Immature natural killer cell (primary cell): ENCODE measurements around the gene RGS1. TPM values are rescaled to one million over a fixed set of nuclear protein-coding genes. Genes with fewer than 3 reads are reported as not detected.
A peak's percentile ranks its signal among the peaks of the same experiment; 100 is the strongest.

ENCODE experiments used
- DNase-seq, 3 donors: peaks; one replicate each; pipeline ENCODE4 v3.0.0; 2022; ENCODE audit warnings: mixed read lengths in 1 of 3
- H3K27ac Mint-ChIP-seq, 6 donors: one replicate each; pipeline ENCODE4 v1.8.0; 2020; ENCODE audit warnings: mixed read lengths in 6 of 6, mild to moderate bottlenecking in 5 of 6, inconsistent platforms in 4 of 6, moderate library complexity in 3 of 6
- H3K27me3 Mint-ChIP-seq, 3 donors: one replicate each; pipeline ENCODE4 v1.8.0; 2020 to 2021; ENCODE audit warnings: low read depth in 3 of 3, mild to moderate bottlenecking in 3 of 3, mixed read lengths in 3 of 3, moderate library complexity in 3 of 3, inconsistent platforms in 1 of 3
- H3K36me3 Mint-ChIP-seq, 3 donors: one replicate each; pipeline ENCODE4 v1.8.0; 2020; ENCODE audit warnings: mixed read lengths in 3 of 3, inconsistent platforms in 2 of 3, mild to moderate bottlenecking in 2 of 3
- H3K4me1 Mint-ChIP-seq, 2 donors: one replicate each; pipeline ENCODE4 v1.8.0; 2020; ENCODE audit warnings: inconsistent platforms in 2 of 2, mild to moderate bottlenecking in 2 of 2, mixed read lengths in 2 of 2, moderate library complexity in 1 of 2
- H3K4me3 Mint-ChIP-seq, 5 donors: one replicate each; pipeline ENCODE4 v1.8.0; 2020; ENCODE audit warnings: mild to moderate bottlenecking in 5 of 5, mixed read lengths in 5 of 5, inconsistent platforms in 3 of 5, moderate library complexity in 3 of 5
- H3K9me3 Mint-ChIP-seq, 6 donors: one replicate each; pipeline ENCODE4 v1.8.0; 2020; ENCODE audit warnings: mild to moderate bottlenecking in 6 of 6, mixed read lengths in 6 of 6, inconsistent platforms in 4 of 6, moderate library complexity in 3 of 6
- polyA plus RNA-seq, 3 donors: library from polyadenylated mRNA; unstranded; fragments of 300-500 nt; fragmentation: Illumina TruSeq; gene quantifications; one replicate each; pipeline ENCODE4 v1.2.3, GENCODE V29; 2021

Gene RGS1
- polyA plus RNA-seq, 3 donors from 2014 or later: 35.5 to 51.9 (median 35.7) TPM

DNA sequence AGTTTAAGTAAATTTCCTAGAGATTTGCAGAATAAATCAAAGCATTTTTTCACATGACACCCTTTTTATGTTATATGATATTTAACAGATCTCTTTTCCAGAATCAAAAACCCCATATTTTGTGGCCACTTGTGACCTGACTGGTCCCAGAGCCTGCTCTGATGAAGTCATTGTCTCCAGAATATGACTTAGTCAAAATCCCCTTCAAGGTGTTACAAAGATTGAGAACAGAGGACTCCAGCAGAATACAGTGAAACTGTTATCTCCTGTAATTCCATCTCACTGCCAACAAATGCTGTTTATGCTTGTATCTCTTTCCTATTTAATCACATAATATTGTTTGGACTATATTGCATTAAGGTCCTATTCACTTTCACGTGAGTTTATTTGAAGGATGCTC, 25.6 kb downstream of the RGS1 start:
- Mint-ChIP-seq H3K4me3 (peak overlapping the region; percentile 46 to 74 (median 55)), H3K27me3 (peaks cover 4 to 6% (median 4%) of the 10 kb centered on the region in 3 donors), H3K36me3 (no peaks in the 10 kb centered on the region), H3K4me1 (peaks cover 63 to 77% of the 10 kb centered on the region in 2 donors), H3K9me3 (no peaks in the 10 kb centered on the region), H3K27ac (peak overlapping the region; percentile 55 to 88 (median 82))
- DNase-seq: peak in 1 of 3 donors; percentile 41

- Mint-ChIP-seq H3K4me1 (peaks cover 65 to 81% of the 10 kb centered on the region in 2 donors), H3K36me3 (no peaks in the 10 kb centered on the region), H3K27ac (peak overlapping the region; percentile 55 to 88 (median 82)), H3K9me3 (no peaks in the 10 kb centered on the region), H3K4me3 (peak overlapping the region; percentile 46 to 74 (median 55)), H3K27me3 (peaks cover 4 to 6% (median 4%) of the 10 kb centered on the region in 3 donors)
- DNase-seq: peak in 2 of 3 donors; percentile 32 to 35
These were observed 26.0 kb downstream of the RGS1 start for GRCh38 chr1:192601567-192601966.

DNA sequence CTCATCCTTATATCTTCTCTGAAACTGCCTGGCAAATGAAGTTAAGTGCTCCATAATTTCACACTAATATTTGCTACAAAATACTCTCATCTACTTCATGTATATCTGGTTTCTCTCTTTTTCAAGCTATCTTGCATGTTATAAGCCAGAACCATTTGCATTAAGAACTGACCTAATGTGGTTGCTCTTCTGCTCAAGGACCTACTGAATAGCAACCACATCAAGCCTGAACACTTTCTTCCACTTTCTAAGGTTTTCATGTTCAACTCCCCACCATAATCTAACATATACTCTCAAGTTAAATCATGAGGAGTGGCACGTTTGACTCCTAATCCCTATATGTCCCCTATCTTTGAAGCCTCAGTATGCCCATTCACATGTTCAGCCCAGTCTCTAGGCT, 27.2 kb downstream of the RGS1 start:
- Mint-ChIP-seq H3K4me1 (peaks cover 68 to 84% of the 10 kb centered on the region in 2 donors), H3K9me3 (no peaks in the 10 kb centered on the region), H3K27me3 (peaks cover 4 to 7% (median 6%) of the 10 kb centered on the region in 3 donors), H3K36me3 (no peaks in the 10 kb centered on the region), H3K27ac (peak overlapping the region; percentile 72 to 88 (median 78)), H3K4me3 (peak overlapping the region in 4 of 5 donors; percentile 1 to 49 (median 8))
- DNase-seq: no peak

GRCh38 chr1:192603218-192603787, 27.7 kb downstream of the RGS1 start:
- Mint-ChIP-seq H3K27me3 (peaks cover 4 to 7% (median 6%) of the 10 kb centered on the region in 3 donors), H3K4me1 (peaks cover 68 to 85% of the 10 kb centered on the region in 2 donors), H3K9me3 (no peaks in the 10 kb centered on the region), H3K36me3 (no peaks in the 10 kb centered on the region), H3K4me3 (peak overlapping the region in 2 of 5 donors; percentile 0 to 14), H3K27ac (peak overlapping the region; percentile 72 to 88 (median 78))
- DNase-seq: no peak

- Mint-ChIP-seq H3K27me3 (peaks cover 10 to 12% (median 10%) of the 10 kb centered on the region in 3 donors), H3K27ac (peak overlapping the region; percentile 24 to 97 (median 90)), H3K36me3 (no peaks in the 10 kb centered on the region), H3K9me3 (no peaks in the 10 kb centered on the region), H3K4me1 (peaks cover 68 to 84% of the 10 kb centered on the region in 2 donors), H3K4me3 (peak overlapping the region; percentile 46 to 69 (median 58))
- peak; percentile 78 to 79 (median 78) for DNase-seq
These were observed 29.5 kb downstream of the RGS1 start for GRCh38 chr1:192604979-192605620.

DNA sequence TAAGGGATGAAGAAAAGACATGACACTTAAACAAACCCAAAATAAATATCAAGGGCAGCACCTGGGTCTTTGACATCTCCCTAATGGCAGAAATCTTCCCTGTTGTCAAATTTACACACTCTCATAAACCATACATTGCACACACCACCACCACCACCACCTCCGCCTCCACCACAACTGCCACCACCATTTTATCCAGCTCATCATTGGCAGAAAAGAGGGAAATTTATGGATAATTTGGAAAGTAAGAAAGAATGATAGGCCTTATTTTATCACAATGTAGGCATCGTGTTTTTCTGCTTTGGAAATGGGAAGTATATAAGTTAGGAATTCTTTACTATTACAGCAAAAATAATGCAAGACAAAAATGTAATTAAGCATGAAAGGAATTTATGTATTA, 33.1 kb downstream of the RGS1 start:
- H3K36me3 Mint-ChIP-seq: no peaks in the 10 kb centered on the region
- H3K4me1 Mint-ChIP-seq: peaks cover 34 to 48% of the 10 kb centered on the region in 2 donors
- no peaks in the 10 kb centered on the region for H3K9me3 Mint-ChIP-seq
- no peak for DNase-seq
- peak overlapping the region; percentile 47 to 79 (median 57) for H3K4me3 Mint-ChIP-seq
- H3K27me3 Mint-ChIP-seq: peaks cover 10 to 12% (median 10%) of the 10 kb centered on the region in 3 donors
- H3K27ac Mint-ChIP-seq: peak overlapping the region; percentile 88 to 97 (median 93)

DNA sequence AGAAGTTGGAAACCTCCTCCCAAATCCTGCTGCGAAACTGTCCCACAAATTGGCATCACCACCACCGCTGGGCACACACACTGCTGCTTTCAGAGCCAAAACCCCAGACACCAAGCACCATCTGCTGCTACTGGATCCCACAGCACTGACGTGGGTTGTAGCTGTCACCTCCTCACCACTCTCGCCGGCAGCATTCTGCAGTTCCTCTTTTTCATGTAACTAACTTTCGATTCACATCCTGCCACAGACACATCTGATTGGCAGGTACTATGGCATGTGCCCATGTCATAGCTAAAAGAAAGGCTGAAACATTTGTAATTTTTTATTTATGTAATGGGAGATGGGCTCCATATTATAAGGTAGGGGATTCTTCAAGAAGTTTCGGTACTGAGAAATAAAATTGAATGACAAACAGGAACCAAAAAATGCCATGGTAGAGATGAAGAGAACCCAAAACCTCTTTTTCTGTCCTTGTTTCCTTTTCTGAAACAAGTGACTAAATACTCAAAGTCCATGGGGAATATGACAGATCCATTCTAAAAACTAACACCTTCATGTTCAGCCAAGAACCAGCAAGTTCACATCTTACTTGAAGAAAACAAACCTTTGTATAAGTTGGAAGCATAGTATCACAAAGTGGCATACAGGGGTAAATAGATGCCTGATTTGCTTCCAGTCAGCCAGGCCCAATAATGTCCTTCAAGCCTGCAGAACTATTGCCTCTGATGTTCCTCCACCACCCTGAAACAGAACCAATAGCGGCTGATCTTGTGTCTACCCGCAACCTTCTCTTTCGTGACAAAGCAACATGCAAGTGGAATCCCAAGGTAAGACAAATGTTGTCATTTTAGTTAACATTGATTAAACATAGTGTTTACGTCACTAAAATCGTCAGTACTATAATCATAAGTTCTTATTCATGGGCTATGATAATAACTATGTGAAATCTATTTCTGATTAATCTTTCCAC, 33.8 kb downstream of the RGS1 start:
- no peaks in the 10 kb centered on the region for H3K9me3 Mint-ChIP-seq
- peak; percentile 88 to 90 (median 89) for DNase-seq
- H3K36me3 Mint-ChIP-seq: no peaks in the 10 kb centered on the region
- peak overlapping the region; percentile 88 to 97 (median 93) for H3K27ac Mint-ChIP-seq
- H3K27me3 Mint-ChIP-seq: peaks cover 10 to 12% (median 10%) of the 10 kb centered on the region in 3 donors
- peaks cover 34 to 44% of the 10 kb centered on the region in 2 donors for H3K4me1 Mint-ChIP-seq
- H3K4me3 Mint-ChIP-seq: peak overlapping the region; percentile 47 to 79 (median 57)

- Mint-ChIP-seq H3K27ac (peak overlapping the region in 1 of 6 donors; percentile 96), H3K4me1 (peaks cover 29 to 36% of the 10 kb centered on the region in 2 donors), H3K4me3 (no peak overlapping the region), H3K27me3 (peaks cover 6 to 8% (median 6%) of the 10 kb centered on the region in 3 donors), H3K36me3 (no peaks in the 10 kb centered on the region), H3K9me3 (no peaks in the 10 kb centered on the region)
- DNase-seq: peak; percentile 39 to 51 (median 40)
These were observed 34.7 kb downstream of the RGS1 start for GRCh38 chr1:192610112-192610889.

DNA sequence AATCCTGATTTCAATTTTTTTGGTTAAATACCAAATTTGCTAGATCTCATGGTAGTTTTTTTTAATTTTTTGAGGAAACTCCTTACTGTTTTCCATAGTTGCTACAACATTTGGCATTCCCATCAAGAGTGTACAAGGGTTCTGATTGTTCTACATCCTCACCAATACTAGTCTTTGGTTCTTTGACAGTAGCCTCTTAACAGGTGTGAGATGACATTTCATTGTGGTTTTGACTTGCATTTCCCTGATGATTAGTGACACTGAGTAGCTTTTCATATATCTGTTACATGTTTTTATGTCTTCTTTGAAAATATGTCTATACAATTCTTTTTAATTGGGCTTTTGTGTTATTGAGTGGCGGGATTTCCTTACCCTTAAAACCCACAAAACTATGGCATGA, 39.5 kb downstream of the RGS1 start:
- no peaks in the 10 kb centered on the region for H3K9me3 Mint-ChIP-seq
- H3K4me1 Mint-ChIP-seq: no peaks in the 10 kb centered on the region
- no peaks in the 10 kb centered on the region for H3K36me3 Mint-ChIP-seq
- no peak for DNase-seq
- peaks cover 1 to 6% (median 2%) of the 10 kb centered on the region in 3 donors for H3K27me3 Mint-ChIP-seq
- no peak overlapping the region for H3K4me3 Mint-ChIP-seq
- no peak overlapping the region for H3K27ac Mint-ChIP-seq

DNA sequence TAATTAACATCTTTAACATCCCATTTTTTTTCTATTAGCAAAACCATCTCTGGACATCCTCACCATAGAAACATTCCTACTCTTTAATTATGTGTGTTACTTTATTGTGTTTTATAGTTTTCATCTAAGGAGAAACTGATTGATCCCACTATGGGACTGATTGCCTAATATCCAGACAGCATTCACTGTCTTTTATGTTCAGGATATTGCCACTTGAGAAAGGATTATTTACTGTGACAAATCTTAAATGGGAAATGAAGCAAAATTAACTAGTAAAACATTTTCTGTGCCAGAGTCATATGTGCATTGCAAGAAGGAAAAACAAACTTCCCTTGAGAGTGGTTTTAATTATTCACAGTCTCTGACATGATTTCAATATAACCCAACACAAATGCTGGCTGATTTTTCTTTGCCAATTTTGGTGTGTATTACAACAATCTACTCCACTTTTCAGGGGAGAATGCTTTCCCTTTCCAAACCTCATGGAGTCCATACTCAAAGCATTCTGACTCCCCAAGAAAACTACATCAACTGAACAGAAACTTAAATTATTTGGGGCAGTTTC, 44.6 kb downstream of the RGS1 start:
- DNase-seq: no peak
- peaks cover 0 to 3% (median 0%) of the 10 kb centered on the region in 6 donors for H3K9me3 Mint-ChIP-seq
- H3K27me3 Mint-ChIP-seq: peaks cover 3 to 10% (median 4%) of the 10 kb centered on the region in 3 donors
- no peak overlapping the region for H3K4me3 Mint-ChIP-seq
- H3K36me3 Mint-ChIP-seq: no peaks in the 10 kb centered on the region
- no peak overlapping the region for H3K27ac Mint-ChIP-seq
- H3K4me1 Mint-ChIP-seq: no peaks in the 10 kb centered on the region

DNA sequence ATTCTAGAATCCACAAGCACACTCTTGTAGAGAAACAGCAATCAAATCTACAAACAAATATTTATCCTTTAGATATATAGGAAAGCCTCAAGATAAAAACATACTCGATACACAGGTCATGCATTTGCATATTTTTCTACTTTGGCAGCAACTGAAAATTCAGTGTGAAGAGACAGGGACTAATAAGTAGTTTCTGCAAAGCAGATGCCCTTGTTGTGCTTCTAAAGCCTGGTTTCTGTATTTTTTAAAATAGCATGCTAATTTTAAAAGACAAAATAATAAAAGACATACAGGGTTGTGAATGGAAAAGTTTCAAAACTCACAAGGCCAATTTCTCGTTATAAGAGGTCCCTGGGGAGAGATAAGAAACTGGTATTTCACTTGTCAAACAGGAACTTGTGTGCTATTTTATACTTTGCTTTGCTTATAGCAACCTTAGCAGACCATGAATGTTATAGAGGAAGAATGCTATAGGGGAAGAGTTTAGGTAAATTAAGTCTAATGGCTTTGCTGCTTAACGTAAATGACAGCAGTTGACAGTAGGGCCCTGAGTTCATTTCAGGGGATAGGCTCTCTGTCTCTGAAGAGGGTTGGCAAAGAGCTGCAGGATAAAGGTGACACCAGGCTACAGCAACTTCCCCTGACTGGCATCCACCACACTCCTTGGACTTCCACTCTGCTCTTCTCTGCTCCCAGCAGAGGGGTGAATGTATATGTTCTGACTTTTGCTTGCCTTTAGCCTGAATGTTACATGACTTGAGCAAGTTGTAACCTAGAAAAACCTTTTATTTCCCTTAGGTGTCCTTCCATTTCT, 51.0 kb downstream of the RGS1 start:
- no peak overlapping the region for H3K27ac Mint-ChIP-seq
- H3K36me3 Mint-ChIP-seq: no peaks in the 10 kb centered on the region

GRCh38 chr1:192627901-192628300, 52.3 kb downstream of the RGS1 start:
- H3K9me3 Mint-ChIP-seq: no peaks in the 10 kb centered on the region
- no peak overlapping the region for H3K4me3 Mint-ChIP-seq
- no peak for DNase-seq
- no peak overlapping the region for H3K27ac Mint-ChIP-seq
- H3K36me3 Mint-ChIP-seq: no peaks in the 10 kb centered on the region
- H3K4me1 Mint-ChIP-seq: no peaks in the 10 kb centered on the region
- peaks cover 1 to 8% (median 5%) of the 10 kb centered on the region in 3 donors for H3K27me3 Mint-ChIP-seq

More for the DNA sequence above, 51.0 kb downstream of the RGS1 start:
- no peak overlapping the region for H3K4me3 Mint-ChIP-seq
- DNase-seq: no peak
- peaks cover 1 to 7% (median 6%) of the 10 kb centered on the region in 3 donors for H3K27me3 Mint-ChIP-seq
- H3K9me3 Mint-ChIP-seq: peaks cover 0 to under 1% (median 0%) of the 10 kb centered on the region in 6 donors
- no peaks in the 10 kb centered on the region for H3K4me1 Mint-ChIP-seq
